Measurements from ENCODE around the gene NUP210L. TPM values are rescaled to one million over a fixed set of nuclear protein-coding genes. Genes with fewer than 3 reads are reported as not detected.

Gene NUP210L
- total and polyA plus RNA-seq, 9 donors: 0.07 to 0.10 TPM; not detected in 7

GRCh38 chr1:153954826-153955225 is 200.0 kb downstream of the NUP210L start:
- WGBS, 3 donors: 89 to 91% (median 91%) methylated on average over 10 of the region's 10 CpGs
- intact Hi-C loops (cut with DNase I): loop anchor here in 1 of 4 donors (10.0 kb wide), 1 partner anchor 160 kb away; no protein-coding TSS in a partner anchor
- Histone ChIP-seq H3K9me3 (no peaks in the 10 kb centered on the region), H3K4me3 (no peak overlapping the region), H3K27ac (no peak overlapping the region), H3K36me3 (no peaks in the 10 kb centered on the region), H3K27me3 (no peaks in the 10 kb centered on the region), H3K4me1 (ENCODE audit: insufficient read depth) (peaks cover 19% of the 10 kb centered on the region)
- TF ChIP-seq POLR2A (IDR thresholded peaks at IDR 0.05): no peak
- no peak for TF ChIP-seq CTCF (IDR thresholded peaks at IDR 0.05)
- no peak for TF ChIP-seq EP300 (IDR thresholded peaks at IDR 0.05)
- no peak for DNase-seq

GRCh38 chr1:153953859-153954365 is 201.0 kb downstream of the NUP210L start:
- WGBS, 3 donors: 70 to 76% (median 74%) methylated on average over 4 of the region's 4 CpGs
- DNase-seq: no peak
- intact Hi-C loops (cut with DNase I): loop anchor here in 1 of 4 donors (10.0 kb wide), 1 partner anchor 159 kb away; no protein-coding TSS in a partner anchor
- H3K4me3 ChIP-seq: no peak overlapping the region
- no peaks in the 10 kb centered on the region for H3K36me3 ChIP-seq
- no peaks in the 10 kb centered on the region for H3K9me3 ChIP-seq
- H3K27ac ChIP-seq: no peak overlapping the region
- no peak for TF ChIP-seq EP300 (IDR thresholded peaks at IDR 0.05)
- peaks cover 12% of the 10 kb centered on the region for H3K4me1 ChIP-seq (ENCODE audit: insufficient read depth)
- H3K27me3 ChIP-seq: no peaks in the 10 kb centered on the region

- no peaks in the 10 kb centered on the region for H3K36me3 ChIP-seq
- H3K4me1 ChIP-seq (ENCODE audit: insufficient read depth): peaks cover 8% of the 10 kb centered on the region
- no peaks in the 10 kb centered on the region for H3K27me3 ChIP-seq
- no peak for DNase-seq
- TF ChIP-seq POLR2A (IDR thresholded peaks at IDR 0.05) (no peak), CTCF (IDR thresholded peaks at IDR 0.05) (no peak), EP300 (IDR thresholded peaks at IDR 0.05) (no peak)
- intact Hi-C loops (cut with DNase I): loop anchor here in 1 of 4 donors (10.0 kb wide), 1 partner anchor 157 kb away; no protein-coding TSS in a partner anchor
- H3K27ac ChIP-seq: no peak overlapping the region
- 86 to 92% (median 87%) methylated on average over 2 of the region's 2 CpGs for WGBS, 3 donors
- H3K4me3 ChIP-seq: no peak overlapping the region
- H3K9me3 ChIP-seq: no peaks in the 10 kb centered on the region
Observed at GRCh38 chr1:153951801-153952200, 203.1 kb downstream of the NUP210L start.

- WGBS, 3 donors: 87 to 92% (median 87%) methylated on average over 11 of the region's 11 CpGs
- no peaks in the 10 kb centered on the region for H3K36me3 ChIP-seq
- no peak overlapping the region for H3K4me3 ChIP-seq
- peak in 1 of 5 donors; percentile 12 for DNase-seq
- intact Hi-C loops (cut with DNase I): loop anchor here in 1 of 4 donors (10.0 kb wide), 1 partner anchor 156 kb away; no protein-coding TSS in a partner anchor
- H3K9me3 ChIP-seq: no peaks in the 10 kb centered on the region
- H3K4me1 ChIP-seq (ENCODE audit: insufficient read depth): peaks cover 2% of the 10 kb centered on the region
- no peak overlapping the region for H3K27ac ChIP-seq
- TF ChIP-seq CTCF (IDR thresholded peaks at IDR 0.05) (no peak), POLR2A (IDR thresholded peaks at IDR 0.05) (no peak), EP300 (IDR thresholded peaks at IDR 0.05) (no peak)
- no peaks in the 10 kb centered on the region for H3K27me3 ChIP-seq
Observed at GRCh38 chr1:153951183-153951582, 203.7 kb downstream of the NUP210L start.

GRCh38 chr1:153946622-153947241 is 208.1 kb downstream of the NUP210L start, which contains the start of gene DENND4B:
Gene DENND4B (minus strand): TSS chr1:153946718. CDS start chr1:153944374, 2,344 bp downstream.
- peak within 1 kb of the TSS; percentile 88 for H3K4me3 ChIP-seq
- intact Hi-C loops (cut with DNase I): loop anchor here in 3 of 4 donors (5.0 to 10.0 kb wide), 3 partner anchors 149 to 272 kb away; partner anchors contain the start of genes ILF2 (in 2 of the 3) and NPR1 (in 2 of the 3)
- DNase-seq: peak; percentile 82 to 90 (median 87)
- no peaks in the 10 kb centered on the region for H3K9me3 ChIP-seq
- peak within 1 kb of the TSS; percentile 95 to 97 for H3K27ac ChIP-seq
- no peaks in the 10 kb centered on the region for H3K36me3 ChIP-seq
- no peaks in the 10 kb centered on the region for H3K27me3 ChIP-seq
- peaks cover 7% of the 10 kb centered on the region for H3K4me1 ChIP-seq (ENCODE audit: insufficient read depth)
- WGBS, 3 donors: 9 to 18% (median 9%) methylated on average over 12 to 28 of the region's 28 CpGs
- peak; percentile 88 to 97 (median 92) for TF ChIP-seq CTCF (IDR thresholded peaks at IDR 0.05)
- no peak for TF ChIP-seq POLR2A (IDR thresholded peaks at IDR 0.05)
- no peak for TF ChIP-seq EP300 (IDR thresholded peaks at IDR 0.05)
